ENCODE measurements around the gene CDH22.

CDH22 gene

GRCh38 chr20:46350986-46351267 lies 42.6 kb upstream of the CDH22 start:
- H3K27ac ChIP-seq (ENCODE audit: low read length), result no peak overlapping the region
- no peak for ATAC-seq (ENCODE audit: insufficient read depth, low read depth)
- H3K4me3 ChIP-seq (ENCODE audit: low read depth in 1 of 2, low read length in 2 of 2), result no peak overlapping the region
- no peaks in the 10 kb centered on the region for H3K79me2 ChIP-seq (ENCODE audit: insufficient read depth, low read length)
- H4K20me1 ChIP-seq (ENCODE audit: insufficient read depth, low read length), result peaks cover 35% of the 10 kb centered on the region
- no peak overlapping the region for H3K4me2 ChIP-seq (ENCODE audit: insufficient read depth, low read length)
- H3K36me3 ChIP-seq (ENCODE audit: insufficient read depth, low read length), result peaks cover 76% of the 10 kb centered on the region
- H3K9ac ChIP-seq (ENCODE audit: low read depth, low read length), result no peak overlapping the region
- no peak for TF ChIP-seq EZH2 (IDR thresholded peaks at IDR 0.05; ENCODE audit: borderline replicate concordance, low read depth, low read length, severe bottlenecking)
- TF ChIP-seq CTCF (IDR thresholded peaks at IDR 0.05; ENCODE audit: borderline replicate concordance, extremely low read depth, low read length, poor library complexity, severe bottlenecking), result no peak
- no peaks in the 10 kb centered on the region for H3K4me1 ChIP-seq (ENCODE audit: insufficient read depth, low read length)
- no peak for DNase-seq
- H3K9me3 ChIP-seq (ENCODE audit: insufficient read depth, low read length, severe bottlenecking), result no peaks in the 10 kb centered on the region
- H3K27me3 ChIP-seq (ENCODE audit: insufficient read depth, low read length, poor library complexity), result no peaks in the 10 kb centered on the region
- no peak overlapping the region for H2AFZ ChIP-seq (ENCODE audit: low read depth, low read length)

GRCh38 chr20:46350201-46350985 lies 42.1 kb upstream of the CDH22 start:
- DNase-seq (no peak), ATAC-seq (ENCODE audit: insufficient read depth, low read depth) (no peak)
- no peaks in the 10 kb centered on the region for H3K9me3 ChIP-seq (ENCODE audit: insufficient read depth, low read length, severe bottlenecking)
- H3K27ac ChIP-seq (ENCODE audit: low read length), result no peak overlapping the region
- no peak overlapping the region for H3K4me3 ChIP-seq (ENCODE audit: low read depth in 1 of 2, low read length in 2 of 2)
- no peak overlapping the region for H2AFZ ChIP-seq (ENCODE audit: low read depth, low read length)
- no peaks in the 10 kb centered on the region for H3K4me1 ChIP-seq (ENCODE audit: insufficient read depth, low read length)
- no peaks in the 10 kb centered on the region for H3K79me2 ChIP-seq (ENCODE audit: insufficient read depth, low read length)
- H4K20me1 ChIP-seq (ENCODE audit: insufficient read depth, low read length), result peaks cover 34% of the 10 kb centered on the region
- peaks cover 72% of the 10 kb centered on the region for H3K36me3 ChIP-seq (ENCODE audit: insufficient read depth, low read length)
- no peak overlapping the region for H3K4me2 ChIP-seq (ENCODE audit: insufficient read depth, low read length)
- no peak overlapping the region for H3K9ac ChIP-seq (ENCODE audit: low read depth, low read length)
- no peaks in the 10 kb centered on the region for H3K27me3 ChIP-seq (ENCODE audit: insufficient read depth, low read length, poor library complexity)
- TF ChIP-seq CTCF (IDR thresholded peaks at IDR 0.05; ENCODE audit: borderline replicate concordance, extremely low read depth, low read length, poor library complexity, severe bottlenecking) (no peak), EZH2 (IDR thresholded peaks at IDR 0.05; ENCODE audit: borderline replicate concordance, low read depth, low read length, severe bottlenecking) (no peak)

DNA sequence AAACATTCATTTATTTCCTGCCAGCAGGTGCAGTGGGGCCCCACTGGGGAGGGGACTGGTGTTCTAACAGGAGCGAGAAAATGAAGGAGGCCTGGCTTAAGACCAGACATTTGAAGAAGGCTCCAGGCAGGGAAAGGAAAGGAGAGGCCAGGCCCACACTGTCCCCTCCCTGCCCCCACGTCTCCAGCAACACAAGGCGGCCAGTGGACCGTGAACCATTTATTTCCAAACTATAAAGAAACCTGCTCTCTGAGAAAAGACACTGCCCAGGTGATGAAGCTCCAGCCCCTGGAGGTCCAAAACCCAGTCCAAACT lies 41.4 kb upstream of the CDH22 start:
- TF ChIP-seq CTCF (IDR thresholded peaks at IDR 0.05; ENCODE audit: borderline replicate concordance, extremely low read depth, low read length, poor library complexity, severe bottlenecking), result no peak
- no peak for TF ChIP-seq EZH2 (IDR thresholded peaks at IDR 0.05; ENCODE audit: borderline replicate concordance, low read depth, low read length, severe bottlenecking)
- DNase-seq (no peak), ATAC-seq (ENCODE audit: insufficient read depth, low read depth) (no peak)
- H3K9ac ChIP-seq (ENCODE audit: low read depth, low read length), result no peak overlapping the region
- no peaks in the 10 kb centered on the region for H3K27me3 ChIP-seq (ENCODE audit: insufficient read depth, low read length, poor library complexity)
- no peaks in the 10 kb centered on the region for H3K9me3 ChIP-seq (ENCODE audit: insufficient read depth, low read length, severe bottlenecking)
- peaks cover 34% of the 10 kb centered on the region for H4K20me1 ChIP-seq (ENCODE audit: insufficient read depth, low read length)
- no peak overlapping the region for H3K4me3 ChIP-seq (ENCODE audit: low read depth in 1 of 2, low read length in 2 of 2)
- no peak overlapping the region for H3K27ac ChIP-seq (ENCODE audit: low read length)
- H3K4me1 ChIP-seq (ENCODE audit: insufficient read depth, low read length), result no peaks in the 10 kb centered on the region
- H3K4me2 ChIP-seq (ENCODE audit: insufficient read depth, low read length), result no peak overlapping the region
- peaks cover 65% of the 10 kb centered on the region for H3K36me3 ChIP-seq (ENCODE audit: insufficient read depth, low read length)
- H2AFZ ChIP-seq (ENCODE audit: low read depth, low read length), result no peak overlapping the region
- no peaks in the 10 kb centered on the region for H3K79me2 ChIP-seq (ENCODE audit: insufficient read depth, low read length)

Measured in DND-41 (cell line).